IMR-90 (cell line): Measurements from ENCODE around the gene PGS1. TPM values are rescaled to one million over a fixed set of nuclear protein-coding genes. Genes with fewer than 3 reads are reported as not detected.

Experiments
- ATAC-seq: fragments of 200-7000 bp; cut with Tn5 transposase; 2 replicates; pipeline ENCODE4 v1.9.1; 2020; ENCODE audit warnings: low read depth, mild to moderate bottlenecking, moderate library complexity
- BruUV-seq: library from RNA; stranded (reverse); fragments of 400-500 nt; replicated peaks from 2 replicates; lab custom pipeline; 2021; lab: Mats Ljungman, UMichigan
- CTCF ChIA-PET: fragments of 300-600 bp; formaldehyde crosslinking; extraction: SDS; loops from one replicate; lab custom pipeline; 2021; ENCODE audit warnings: antibody characterized with exemption; lab: Yijun Ruan, JAX
- POLR2A ChIA-PET: fragments of 300-600 bp; sonication (Branson Sonifier 250); formaldehyde crosslinking; loops from one replicate; lab custom pipeline; 2022; ENCODE audit warnings: antibody characterized with exemption; ENCODE audit not compliant: unreplicated experiment; lab: Charles Lee
- DNase-seq: peaks from one replicate; pipeline ENCODE4 v3.0.0; 2013
- H2AFZ ChIP-seq: replicated peaks from 2 replicates; pipeline ENCODE3; 2013; ENCODE audit warnings: low read length, mild to moderate bottlenecking; ENCODE audit not compliant: poor library complexity
- H2AK5ac ChIP-seq: 2 replicates; pipeline ENCODE4 v1.6.1; 2013; ENCODE audit warnings: low read depth, low read length, inconsistent platforms
- H2AK9ac ChIP-seq: replicated peaks from 2 replicates; pipeline ENCODE3; 2013; ENCODE audit warnings: mild to moderate bottlenecking, low read depth, low read length, moderate library complexity; ENCODE audit not compliant: poor library complexity
- H2BK120ac ChIP-seq: 2 replicates; pipeline ENCODE4 v1.6.1; 2013; ENCODE audit warnings: low read depth, low read length, inconsistent platforms
- H2BK15ac ChIP-seq: 3 replicates; pipeline ENCODE4 v1.6.1; 2013; ENCODE audit warnings: low read depth, low read length, inconsistent platforms
- H2BK20ac ChIP-seq: 2 replicates; pipeline ENCODE4 v1.6.1; 2013; ENCODE audit warnings: low read depth, mild to moderate bottlenecking, inconsistent platforms, low read length, moderate library complexity
- H2BK5ac ChIP-seq: 2 replicates; pipeline ENCODE4 v1.6.1; 2013; ENCODE audit warnings: mild to moderate bottlenecking, low read depth, low read length, inconsistent platforms; ENCODE audit not compliant: poor library complexity, severe bottlenecking
- H3K14ac ChIP-seq: replicated peaks from 2 replicates; pipeline ENCODE4 v1.6.1; 2013; ENCODE audit warnings: low read depth, low read length, inconsistent platforms
- H3K18ac ChIP-seq: 2 replicates; pipeline ENCODE4 v1.6.1; 2013; ENCODE audit warnings: low read depth, low read length, control low read depth
- H3K23ac ChIP-seq: 2 replicates; pipeline ENCODE4 v1.6.1; 2013; ENCODE audit warnings: low read depth, low read length, inconsistent platforms
- H3K27ac ChIP-seq: 2 replicates; pipeline ENCODE4 v1.5.1; 2013; ENCODE audit warnings: mild to moderate bottlenecking, control low read depth, low read length; ENCODE audit not compliant: insufficient read depth
- H3K27me3 ChIP-seq: 2 replicates; pipeline ENCODE4 v1.6.1; 2013; ENCODE audit warnings: low read length; ENCODE audit not compliant: control insufficient read depth, insufficient read depth
- H3K36me3 ChIP-seq: 2 replicates; pipeline ENCODE4 v1.6.1; 2013; ENCODE audit warnings: low read length, mixed read lengths; ENCODE audit not compliant: control insufficient read depth, insufficient read depth
- H3K4ac ChIP-seq: 2 replicates; pipeline ENCODE4 v1.6.1; 2013; ENCODE audit warnings: low read depth, low read length, inconsistent platforms
- H3K4me1 ChIP-seq: 2 replicates; pipeline ENCODE4 v1.6.1; 2013; ENCODE audit warnings: low read length, mixed read lengths; ENCODE audit not compliant: control insufficient read depth, insufficient read depth
- H3K4me2 ChIP-seq: 2 replicates; pipeline ENCODE4 v1.6.1; 2013; ENCODE audit warnings: low read depth, mild to moderate bottlenecking, control low read depth, low read length, moderate library complexity
- H3K4me3 ChIP-seq: 2 replicates; pipeline ENCODE4 v1.5.1; 2013; ENCODE audit warnings: low read depth, mild to moderate bottlenecking, control low read depth, low read length, moderate library complexity; ENCODE audit not compliant: insufficient read depth
- H3K56ac ChIP-seq: 2 replicates; pipeline ENCODE4 v1.6.1; 2013; ENCODE audit warnings: low read length, inconsistent platforms; ENCODE audit not compliant: insufficient read depth; ENCODE audit errors: extremely low read depth
- H3K79me1 ChIP-seq, 2 experiments: 2 replicates each; pipeline ENCODE4 v1.6.1; 2013; ENCODE audit warnings: low read length in 2 of 2, inconsistent platforms in 1 of 2, low read depth in 1 of 2
- H3K9ac ChIP-seq: 2 replicates; pipeline ENCODE4 v1.6.1; 2013; ENCODE audit warnings: low read depth, low read length, control low read depth
- H3K9me1 ChIP-seq: 2 replicates; pipeline ENCODE4 v1.6.1; 2013; ENCODE audit warnings: low read length, inconsistent platforms; ENCODE audit not compliant: insufficient read depth
- H3K9me3 ChIP-seq: 2 replicates; pipeline ENCODE4 v1.6.1; 2013; ENCODE audit warnings: low read length; ENCODE audit not compliant: control insufficient read depth, insufficient read depth
- H4K20me1 ChIP-seq: 2 replicates; pipeline ENCODE4 v1.6.1; 2013; ENCODE audit warnings: low read length, inconsistent platforms; ENCODE audit not compliant: insufficient read depth
- H4K5ac ChIP-seq: 2 replicates; pipeline ENCODE4 v1.6.1; 2013; ENCODE audit warnings: mild to moderate bottlenecking, low read depth, low read length, control low read depth
- H4K8ac ChIP-seq, 2 experiments: 2 replicates each; pipeline ENCODE4 v1.6.1; 2013; ENCODE audit warnings: low read depth in 2 of 2, low read length in 2 of 2, control low read depth in 1 of 2, inconsistent platforms in 1 of 2
- H4K91ac ChIP-seq: 2 replicates; pipeline ENCODE4 v1.6.1; 2013; ENCODE audit warnings: low read depth, low read length, inconsistent platforms; ENCODE audit not compliant: insufficient read depth
- CEBPB ChIP-seq: IDR thresholded peaks from 2 replicates; pipeline ENCODE4 v1.6.1; 2012; ENCODE audit warnings: low read depth, low read length, improper control_type of control experiment
- CHD1 ChIP-seq: IDR thresholded peaks from 2 replicates; pipeline ENCODE4 v1.6.1; 2012; ENCODE audit warnings: low read depth, low read length, improper control_type of control experiment
- MAFK ChIP-seq: IDR thresholded peaks from 2 replicates; pipeline ENCODE4 v1.6.1; 2012; ENCODE audit warnings: low read depth, low read length, improper control_type of control experiment
- RFX5 ChIP-seq: IDR thresholded peaks from 2 replicates; pipeline ENCODE4 v1.8.0; 2012; ENCODE audit warnings: low read depth, mild to moderate bottlenecking, low read length, moderate library complexity
- WGBS, 2 experiments: methylation state at CpG; one replicate each; pipeline versions ENCODE4 v1.1.5 to v1.1.7; 2013; ENCODE audit warnings: missing lambda C conversion rate in 2 of 2; ENCODE audit not compliant: insufficient read length in 1 of 2; ENCODE audit errors: extremely low coverage in 2 of 2; 5-methylcytosine and 5-hydroxymethylcytosine counted together
- dilution Hi-C: fragments of 300-500 bp; cut with HindIII; formaldehyde crosslinking; loops from one replicate; pipeline ENCODE4 v1.14.3; 2018; ENCODE audit warnings: low sequenced_read_pairs; ENCODE audit not compliant: unreplicated experiment
- in situ Hi-C: fragments of 300-500 bp; cut with MboI; formaldehyde crosslinking; loops from 3 replicates; pipeline ENCODE4 v1.14.3; 2019; ENCODE audit warnings: low sequenced_read_pairs, inconsistent platforms, mixed read lengths
- intact Hi-C: fragments of 100-400 bp; cut with micrococcal nuclease; formaldehyde crosslinking; loops from 2 replicates; pipeline ENCODE4 v1.10.0; 2022
- polyA plus RNA-seq, 3 experiments: library from polyadenylated mRNA; depleted of rRNA; stranded (reverse); fragments of >200 nt; gene quantifications; 2 replicates each; pipeline ENCODE4 v1.2.3, GENCODE V29; 2012; ENCODE audit warnings: low replicate concordance in 1 of 3
- total RNA-seq: library from RNA; depleted of rRNA; stranded (reverse); fragments of >200 nt; gene quantifications from 2 replicates; pipeline ENCODE4 v1.2.3, GENCODE V29; 2012
- TF ChIP-seq, protein P1 (sequence below): fragments of 150-350 bp; IDR thresholded peaks from 2 replicates; pipeline ENCODE4 v1.6.1; 2016; ENCODE audit warnings: low read depth, mild to moderate bottlenecking, low read length, moderate library complexity, borderline replicate concordance

Gene PGS1
- total and polyA plus RNA-seq, 2 of the 4 experiments (the other 2 are of a cell fraction) = 18.5 to 43.2 TPM

DNA sequence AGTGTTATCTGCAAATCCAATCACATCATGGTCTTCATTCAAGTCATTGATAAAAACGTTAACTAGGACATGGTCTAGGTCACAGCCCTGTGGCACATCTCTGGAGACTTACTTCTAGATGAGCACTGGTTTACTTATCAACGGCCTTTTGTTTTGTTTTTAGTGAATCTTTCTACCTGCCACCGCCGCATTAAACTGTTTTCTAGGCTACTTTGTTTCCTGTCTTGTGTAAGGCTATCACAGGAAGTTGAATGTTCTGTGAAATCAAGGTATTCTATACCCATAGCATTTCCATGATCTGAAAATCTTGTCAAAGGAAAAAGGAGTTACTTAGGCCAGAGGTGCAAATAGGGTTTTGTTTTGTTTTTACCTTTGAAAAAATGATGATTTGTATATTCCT, 45.5 kb upstream of the PGS1 start:
- no peak overlapping the region for H4K5ac ChIP-seq
- no peaks in the 10 kb centered on the region for H4K20me1 ChIP-seq
- no peak overlapping the region for H2AFZ ChIP-seq
- TF ChIP-seq, protein P1, sequence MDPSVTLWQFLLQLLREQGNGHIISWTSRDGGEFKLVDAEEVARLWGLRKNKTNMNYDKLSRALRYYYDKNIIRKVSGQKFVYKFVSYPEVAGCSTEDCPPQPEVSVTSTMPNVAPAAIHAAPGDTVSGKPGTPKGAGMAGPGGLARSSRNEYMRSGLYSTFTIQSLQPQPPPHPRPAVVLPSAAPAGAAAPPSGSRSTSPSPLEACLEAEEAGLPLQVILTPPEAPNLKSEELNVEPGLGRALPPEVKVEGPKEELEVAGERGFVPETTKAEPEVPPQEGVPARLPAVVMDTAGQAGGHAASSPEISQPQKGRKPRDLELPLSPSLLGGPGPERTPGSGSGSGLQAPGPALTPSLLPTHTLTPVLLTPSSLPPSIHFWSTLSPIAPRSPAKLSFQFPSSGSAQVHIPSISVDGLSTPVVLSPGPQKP = no peak
- TF ChIP-seq RFX5 (no peak), CEBPB (no peak), MAFK (no peak), CHD1 (no peak)
- CTCF ChIA-PET = no interaction called here
- no peak overlapping the region for H3K4me3 ChIP-seq
- peak overlapping the region; percentile 4 to 40; a peak in 2 of 4 replicates for H4K8ac ChIP-seq
- H2BK20ac ChIP-seq = peak overlapping the region; percentile 72
- no peaks in the 10 kb centered on the region for H3K9me3 ChIP-seq
- no peak overlapping the region for H2AK9ac ChIP-seq
- H3K9ac ChIP-seq = no peak overlapping the region
- peaks cover 0 to 4% of the 10 kb centered on the region in 2 experiments; a peak in 1 of 4 replicates for H3K79me1 ChIP-seq
- POLR2A ChIA-PET = no interaction called here
- no peak overlapping the region for H3K27ac ChIP-seq
- DNase-seq (no peak), ATAC-seq (no peak)
- no peak overlapping the region for H4K91ac ChIP-seq
- in situ Hi-C loops (no loop called here), dilution Hi-C loops (no loop called here), intact Hi-C loops (no loop called here)
- no peak overlapping the region for H2BK5ac ChIP-seq
- H3K14ac ChIP-seq = peak overlapping the region; percentile 14; the same call in 1 of the 2 replicates
- H2BK15ac ChIP-seq = peak overlapping the region; percentile 40; the same call in 2 of the 3 replicates
- no peak overlapping the region for H3K4me2 ChIP-seq
- no peak overlapping the region for H3K56ac ChIP-seq
- WGBS, 2 experiments = no CpG with 5 or more reads among the region's 4 CpGs
- H3K23ac ChIP-seq = no peak overlapping the region
- H3K18ac ChIP-seq = 0 out of 2 replicates have a peak overlapping the region, but pooled peaks have one; percentile 10
- H3K27me3 ChIP-seq = no peaks in the 10 kb centered on the region
- H3K36me3 ChIP-seq = no peaks in the 10 kb centered on the region
- BruUV-seq = no TSS peak
- H2BK120ac ChIP-seq = peak overlapping the region; percentile 51
- H3K4ac ChIP-seq = peak overlapping the region; percentile 77; the same call in 1 of the 2 replicates
- peak overlapping the region; percentile 18 for H2AK5ac ChIP-seq
- H3K9me1 ChIP-seq = peaks cover 22% of the 10 kb centered on the region
- H3K4me1 ChIP-seq = peaks cover 32% of the 10 kb centered on the region
